Right lobe of liver (tissue), 4 donors: ENCODE data around the gene CENPC.
"Not testable (repeated sequence)": the region's sequence is repeated elsewhere in the genome, so short reads cannot be mapped to it uniquely, and the experiment has no call there.

Experiments
- POLR2A ChIP-seq: fragments of 450-650 bp; IDR thresholded peaks from one replicate; pipeline ENCODE4 v1.6.1; 2017; ENCODE audit warnings: antibody characterized with exemption, mild to moderate bottlenecking
- TF ChIP-seq, protein P1 (sequence below), 4 donors: fragments of 200-600 bp in 3 of 4; fragments of 450-650 bp in 1 of 4; IDR thresholded peaks; one replicate each; pipeline versions ENCODE4 v1.5.1 to v1.8.0; 2016 to 2022; ENCODE audit warnings: antibody characterized with exemption in 4 of 4, mild to moderate bottlenecking in 2 of 4
- donor health status: DM: no; HTN: no; CAD: no.
- donor health status: DM: no; HTN: no; CAD: no.
- donor health status: DM: no; HTN: yes; CAD: no.

GRCh38 chr4:67552146-67552792 is 7.0 kb upstream of the CENPC start:
- not testable (repeated sequence) for TF ChIP-seq POLR2A
- TF ChIP-seq, protein P1, sequence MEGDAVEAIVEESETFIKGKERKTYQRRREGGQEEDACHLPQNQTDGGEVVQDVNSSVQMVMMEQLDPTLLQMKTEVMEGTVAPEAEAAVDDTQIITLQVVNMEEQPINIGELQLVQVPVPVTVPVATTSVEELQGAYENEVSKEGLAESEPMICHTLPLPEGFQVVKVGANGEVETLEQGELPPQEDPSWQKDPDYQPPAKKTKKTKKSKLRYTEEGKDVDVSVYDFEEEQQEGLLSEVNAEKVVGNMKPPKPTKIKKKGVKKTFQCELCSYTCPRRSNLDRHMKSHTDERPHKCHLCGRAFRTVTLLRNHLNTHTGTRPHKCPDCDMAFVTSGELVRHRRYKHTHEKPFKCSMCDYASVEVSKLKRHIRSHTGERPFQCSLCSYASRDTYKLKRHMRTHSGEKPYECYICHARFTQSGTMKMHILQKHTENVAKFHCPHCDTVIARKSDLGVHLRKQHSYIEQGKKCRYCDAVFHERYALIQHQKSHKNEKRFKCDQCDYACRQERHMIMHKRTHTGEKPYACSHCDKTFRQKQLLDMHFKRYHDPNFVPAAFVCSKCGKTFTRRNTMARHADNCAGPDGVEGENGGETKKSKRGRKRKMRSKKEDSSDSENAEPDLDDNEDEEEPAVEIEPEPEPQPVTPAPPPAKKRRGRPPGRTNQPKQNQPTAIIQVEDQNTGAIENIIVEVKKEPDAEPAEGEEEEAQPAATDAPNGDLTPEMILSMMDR (IDR thresholded peaks at IDR 0.05): not testable (repeated sequence)
